DMS153 treated with DMSO at 0.1 percent for 48 hours (cell line): Measurements from ENCODE around the gene CCDC154.

ENCODE experiments used
- DNase-seq: peaks from one replicate; lab custom pipeline; 2025; ENCODE audit not compliant: unreplicated experiment; lab: John Stamatoyannopoulos, UW

Gene CCDC154

GRCh38 chr16:1457489-1458245 lies 13.3 kb upstream of the CCDC154 start:
- DNase-seq = no peak

GRCh38 chr16:1456951-1457350 lies 12.6 kb upstream of the CCDC154 start:
- DNase-seq = no peak

- DNase-seq = no peak
Observed at GRCh38 chr16:1455190-1456171, 11.1 kb upstream of the CCDC154 start.

- no peak for DNase-seq
Observed at GRCh38 chr16:1454561-1454960, 10.2 kb upstream of the CCDC154 start.

- DNase-seq = no peak
Observed at GRCh38 chr16:1453316-1453715, 9.0 kb upstream of the CCDC154 start.

- no peak for DNase-seq
Observed at GRCh38 chr16:1452530-1452929, 8.2 kb upstream of the CCDC154 start.

- no peak for DNase-seq
Observed at GRCh38 chr16:1451702-1452392, 7.5 kb upstream of the CCDC154 start.

- no peak for DNase-seq
Observed at GRCh38 chr16:1450841-1451240, 6.5 kb upstream of the CCDC154 start.

GRCh38 chr16:1450218-1450617 lies 5.9 kb upstream of the CCDC154 start:
- DNase-seq = no peak

- no peak for DNase-seq
Observed at GRCh38 chr16:1449201-1449788, 4.9 kb upstream of the CCDC154 start.

GRCh38 chr16:1448536-1449116 lies 4.3 kb upstream of the CCDC154 start:
- DNase-seq = no peak

GRCh38 chr16:1447965-1448364 lies 3.6 kb upstream of the CCDC154 start:
- no peak for DNase-seq

- DNase-seq = no peak
Observed at GRCh38 chr16:1446296-1447080, 2.1 kb upstream of the CCDC154 start.

GRCh38 chr16:1445518-1446203 lies 1.3 kb upstream of the CCDC154 start:
- DNase-seq = no peak

GRCh38 chr16:1444730-1445517 lies 568 bp upstream of the CCDC154 start:
- DNase-seq = no peak

- no peak for DNase-seq
Observed at GRCh38 chr16:1443403-1443973, 868 bp downstream of the CCDC154 start.

GRCh38 chr16:1442697-1443096 lies 1.7 kb downstream of the CCDC154 start:
- DNase-seq = no peak

- DNase-seq = no peak
Observed at GRCh38 chr16:1441391-1441829, 2.9 kb downstream of the CCDC154 start.
